Prostate gland (tissue), 2 donors: ENCODE measurements around the gene TLR9. TPM values are rescaled to one million over a fixed set of nuclear protein-coding genes. Genes with fewer than 3 reads are reported as not detected.

ENCODE experiments used
- DNase-seq: peaks from one replicate; pipeline ENCODE4 v3.0.0-alpha.2; 2019; ENCODE audit warnings: low spot score
- H3K27ac ChIP-seq, 2 donors: fragments of 200-600 bp; sonication (generic); 2 replicates each; pipeline ENCODE4 v1.5.1; 2017 to 2019
- H3K27me3 ChIP-seq: fragments of 200-600 bp; sonication (generic); replicated peaks from 2 replicates; pipeline ENCODE4 v1.5.1; 2019; ENCODE audit not compliant: insufficient read depth
- H3K36me3 ChIP-seq, 2 donors: fragments of 200-600 bp; sonication (generic); 1 replicate in 1 of 2; 2 replicates in 1 of 2; pipeline versions ENCODE4 v1.5.1 to v1.8.1; 2017 to 2019
- H3K4me1 ChIP-seq: fragments of 200-600 bp; sonication (generic); replicated peaks from 2 replicates; pipeline ENCODE4 v1.5.1; 2019
- H3K4me3 ChIP-seq, 2 donors: fragments of 200-600 bp; sonication (generic); 2 replicates each; pipeline ENCODE4 v1.5.1; 2017 to 2019
- H3K9me3 ChIP-seq: fragments of 200-600 bp; sonication (generic); 2 replicates; pipeline ENCODE4 v1.5.1; 2017
- CTCF ChIP-seq, 4 experiments: fragments of 200-600 bp in 2 of 4; fragments of 450-650 bp in 2 of 4; sonication (generic) in 2 of 4; IDR thresholded peaks; 1 replicate in 3 of 4; 2 replicates in 1 of 4; pipeline ENCODE4 v1.5.1; 2016 to 2019; ENCODE audit warnings: antibody characterized with exemption in 4 of 4, mild to moderate bottlenecking in 2 of 4, moderate library complexity in 2 of 4
- POLR2A ChIP-seq: fragments of 450-650 bp; IDR thresholded peaks from one replicate; pipeline ENCODE4 v1.6.1; 2016; ENCODE audit warnings: antibody characterized with exemption, mild to moderate bottlenecking
- POLR2AphosphoS5 ChIP-seq: sonication (generic); formaldehyde crosslinking; IDR thresholded peaks from one replicate; pipeline ENCODE4 v1.6.1; 2017; ENCODE audit warnings: antibody characterized with exemption
- WGBS: methylation state at CpG from one replicate; pipeline ENCODE4 v1.1.5; 2018; 5-methylcytosine and 5-hydroxymethylcytosine counted together
- intact Hi-C: fragments of 100-400 bp; cut with DNase I; formaldehyde crosslinking; loops from one replicate; pipeline ENCODE4 v1.14.2; 2022
- total RNA-seq, 2 donors: library from RNA; depleted of rRNA; stranded (reverse); fragments of >200 nt; gene quantifications; one replicate each; pipeline ENCODE4 v1.1.0, GENCODE V29; 2016

The TLR9 gene
- total RNA-seq, 2 donors from 2014 or later: 0.17 TPM; not detected in 1

- no peak for DNase-seq
- WGBS: 57% methylated on average over 1 of the region's 1 CpG
- Histone ChIP-seq H3K27me3 (no peaks in the 10 kb centered on the region), H3K9me3 (no peaks in the 10 kb centered on the region), H3K4me3 (no peak overlapping the region), H3K4me1 (peaks cover 13% of the 10 kb centered on the region), H3K27ac (no peak overlapping the region), H3K36me3 (peaks cover 15 to 45% of the 10 kb centered on the region in 2 donors)
- TF ChIP-seq POLR2AphosphoS5 (no peak), POLR2A (no peak), CTCF (IDR thresholded peaks at IDR 0.05) (no peak)
- intact Hi-C loops: no loop called here
Observed at GRCh38 chr3:52259035-52259434, 33.6 kb upstream of the TLR9 start.

GRCh38 chr3:52257911-52258310, 32.5 kb upstream of the TLR9 start:
- H3K36me3 ChIP-seq: peaks cover 15 to 45% of the 10 kb centered on the region in 2 donors
- peaks cover 3% of the 10 kb centered on the region for H3K4me1 ChIP-seq
- no peaks in the 10 kb centered on the region for H3K27me3 ChIP-seq
- no peak overlapping the region for H3K4me3 ChIP-seq
- WGBS: 65% methylated on average over 4 of the region's 4 CpGs
- H3K9me3 ChIP-seq: no peaks in the 10 kb centered on the region
- H3K27ac ChIP-seq: no peak overlapping the region
- TF ChIP-seq POLR2A: no peak
- TF ChIP-seq POLR2AphosphoS5: no peak
- no peak for TF ChIP-seq CTCF (IDR thresholded peaks at IDR 0.05)
- DNase-seq: no peak
- intact Hi-C loops: no loop called here

- intact Hi-C loops: no loop called here
- Histone ChIP-seq H3K27me3 (no peaks in the 10 kb centered on the region), H3K4me1 (no peaks in the 10 kb centered on the region), H3K9me3 (no peaks in the 10 kb centered on the region), H3K27ac (no peak overlapping the region), H3K4me3 (no peak overlapping the region), H3K36me3 (peaks cover 15 to 45% of the 10 kb centered on the region in 2 donors)
- TF ChIP-seq POLR2AphosphoS5: no peak
- no peak for TF ChIP-seq POLR2A
- no peak for TF ChIP-seq CTCF (IDR thresholded peaks at IDR 0.05)
- DNase-seq: no peak
- WGBS: 67% methylated on average over 4 of the region's 4 CpGs
Observed at GRCh38 chr3:52256622-52257021, 31.2 kb upstream of the TLR9 start.

GRCh38 chr3:52256159-52256558, 30.7 kb upstream of the TLR9 start:
- no peaks in the 10 kb centered on the region for H3K27me3 ChIP-seq
- H3K36me3 ChIP-seq: peaks cover 13 to 40% of the 10 kb centered on the region in 2 donors
- H3K4me3 ChIP-seq: no peak overlapping the region
- no peak for DNase-seq
- no peaks in the 10 kb centered on the region for H3K4me1 ChIP-seq
- no peak overlapping the region for H3K27ac ChIP-seq
- H3K9me3 ChIP-seq: no peaks in the 10 kb centered on the region
- WGBS: 91% methylated on average over 3 of the region's 3 CpGs
- intact Hi-C loops: no loop called here
- TF ChIP-seq POLR2A (no peak), CTCF (IDR thresholded peaks at IDR 0.05) (no peak), POLR2AphosphoS5 (no peak)

GRCh38 chr3:52254608-52255007, 29.2 kb upstream of the TLR9 start:
- no peak overlapping the region for H3K27ac ChIP-seq
- H3K4me3 ChIP-seq: no peak overlapping the region
- no peaks in the 10 kb centered on the region for H3K9me3 ChIP-seq
- intact Hi-C loops: no loop called here
- DNase-seq: no peak
- TF ChIP-seq POLR2AphosphoS5 (no peak), POLR2A (no peak)
- H3K4me1 ChIP-seq: no peaks in the 10 kb centered on the region
- H3K36me3 ChIP-seq: peaks cover 12 to 32% of the 10 kb centered on the region in 2 donors
- H3K27me3 ChIP-seq: no peaks in the 10 kb centered on the region
- 70% methylated on average over 9 of the region's 9 CpGs for WGBS
